ENCODE results near the gene AP1G2. TPM values are rescaled to one million over a fixed set of nuclear protein-coding genes. Genes with fewer than 3 reads are reported as not detected.

Gene AP1G2
- total and polyA plus RNA-seq, 2 of the 13 experiments (the other 11 are each of a cell fraction or from before 2014, with no cell fraction given) = 96.9 to 611 TPM

DNA sequence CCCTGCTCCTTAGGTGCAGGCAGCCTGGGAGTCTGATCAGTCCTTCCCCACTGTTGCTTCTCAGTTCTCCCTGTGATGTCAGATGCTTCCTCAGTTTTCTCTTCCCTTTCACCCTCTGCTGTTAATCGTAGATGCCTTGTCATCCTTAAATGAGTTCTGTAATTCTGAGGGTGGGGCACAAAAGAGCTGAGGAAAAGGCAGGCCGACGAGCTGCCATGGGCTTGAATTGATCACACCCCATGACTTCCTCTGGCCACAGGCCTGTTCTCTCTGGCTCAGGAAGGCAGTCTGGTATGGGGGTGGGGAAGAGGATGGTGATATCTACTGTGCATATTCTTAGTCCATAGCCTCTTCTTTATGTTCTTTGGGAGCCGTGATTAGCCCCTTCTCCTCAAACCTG lies 5.2 kb upstream of the AP1G2 start (continued):
- TF ChIP-seq ZNF7 (CRISPR knock-in tag; IDR thresholded peaks at IDR 0.05) (no peak), ZBTB38 (CRISPR knock-in tag; IDR thresholded peaks at IDR 0.05) (no peak), MXD1 (CRISPR knock-in tag; IDR thresholded peaks at IDR 0.05) (no peak), MBD4 (IDR thresholded peaks at IDR 0.05; ENCODE audit: borderline replicate concordance, low read length) (no peak), ZNF414 (CRISPR knock-in tag; IDR thresholded peaks at IDR 0.05) (0 out of 2 replicates have a peak, but pooled peaks have one; percentile 23), ZNF230 (CRISPR knock-in tag; IDR thresholded peaks at IDR 0.05) (no peak), ZHX1 (CRISPR knock-in tag; IDR thresholded peaks at IDR 0.05; ENCODE audit: low read depth) (no peak), NFIB (CRISPR knock-in tag; IDR thresholded peaks at IDR 0.05; ENCODE audit: borderline replicate concordance) (no peak), SMAD3 (CRISPR knock-in tag; IDR thresholded peaks at IDR 0.05) (no peak), ZNF546 (CRISPR knock-in tag; conservative IDR thresholded peaks at IDR 0.05) (no peak), BORCS8-MEF2B (CRISPR knock-in tag; IDR thresholded peaks at IDR 0.05) (no peak), ZNF713 (CRISPR knock-in tag; IDR thresholded peaks at IDR 0.05) (no peak), FOXC1 (CRISPR knock-in tag; IDR thresholded peaks at IDR 0.05; ENCODE audit: borderline replicate concordance) (peak; percentile 55; the same call in 1 of the 2 replicates), PTBP1 (IDR thresholded peaks at IDR 0.05; ENCODE audit: low read depth, low read length, poor library complexity, severe bottlenecking) (no peak), PCBP1 (IDR thresholded peaks at IDR 0.05; ENCODE audit: borderline replicate concordance, low read depth, low read length) (no peak), CHD2 (IDR thresholded peaks at IDR 0.05; ENCODE audit: low read depth, low read length) (no peak), ZGPAT (CRISPR knock-in tag; IDR thresholded peaks at IDR 0.05) (no peak), ZNF598 (CRISPR knock-in tag; IDR thresholded peaks at IDR 0.05; ENCODE audit: borderline replicate concordance) (0 out of 2 replicates have a peak, but pooled peaks have one; percentile 23), AGO1 (IDR thresholded peaks at IDR 0.05; ENCODE audit: low read depth, low read length, poor library complexity, severe bottlenecking) (no peak), GATA4 (IDR thresholded peaks at IDR 0.05; ENCODE audit: borderline replicate concordance, low read depth) (no peak), ZNF432 (CRISPR knock-in tag; IDR thresholded peaks at IDR 0.05; ENCODE audit: borderline replicate concordance) (no peak), NR1H2 (CRISPR knock-in tag; IDR thresholded peaks at IDR 0.05; ENCODE audit: borderline replicate concordance, low read depth) (no peak), NFRKB (IDR thresholded peaks at IDR 0.05) (no peak), KDM2A (CRISPR knock-in tag; IDR thresholded peaks at IDR 0.05; ENCODE audit: borderline replicate concordance, low read depth) (no peak), SPEN (CRISPR knock-in tag; IDR thresholded peaks at IDR 0.05; ENCODE audit: low read depth) (no peak)
- TF ChIP-seq, protein P1, sequence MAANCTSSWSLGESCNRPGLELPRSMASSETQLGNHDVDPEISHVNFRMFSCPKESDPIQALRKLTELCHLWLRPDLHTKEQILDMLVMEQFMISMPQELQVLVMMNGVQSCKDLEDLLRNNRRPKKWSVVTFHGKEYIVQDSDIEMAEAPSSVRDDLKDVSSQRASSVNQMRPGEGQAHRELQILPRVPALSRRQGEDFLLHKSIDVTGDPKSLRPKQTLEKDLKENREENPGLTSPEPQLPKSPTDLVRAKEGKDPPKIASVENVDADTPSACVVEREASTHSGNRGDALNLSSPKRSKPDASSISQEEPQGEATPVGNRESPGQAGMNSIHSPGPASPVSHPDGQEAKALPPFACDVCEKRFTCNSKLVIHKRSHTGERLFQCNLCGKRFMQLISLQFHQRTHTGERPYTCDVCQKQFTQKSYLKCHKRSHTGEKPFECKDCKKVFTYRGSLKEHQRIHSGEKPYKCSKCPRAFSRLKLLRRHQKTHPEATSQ (CRISPR knock-in tag; IDR thresholded peaks at IDR 0.05; ENCODE audit: borderline replicate concordance) = no peak
